Esophagus squamous epithelium (tissue), 4 donors: ENCODE results near the gene NPTXR.

Experiments
- CTCF ChIP-seq, 6 experiments: fragments of 450-650 bp in 4 of 6; fragments of 200-600 bp in 2 of 6; sonication (generic) in 2 of 6; IDR thresholded peaks; one replicate each; pipeline ENCODE4 v1.5.1; 2016 to 2019; ENCODE audit warnings: antibody characterized with exemption in 6 of 6, mild to moderate bottlenecking in 4 of 6, moderate library complexity in 4 of 6
- POLR2A ChIP-seq, 4 donors: fragments of 450-650 bp; IDR thresholded peaks; one replicate each; pipeline ENCODE4 v1.6.1; 2017; ENCODE audit warnings: antibody characterized with exemption in 4 of 4, mild to moderate bottlenecking in 4 of 4, moderate library complexity in 3 of 4

GRCh38 chr22:38776086-38776485 is 67.7 kb downstream of the NPTXR start:
- TF ChIP-seq CTCF (IDR thresholded peaks at IDR 0.05) (no peak), POLR2A (IDR thresholded peaks at IDR 0.05) (no peak)
